HG02870 (cell line): ENCODE results near the gene ANAPC1.
"Not testable (repeated sequence)": the region's sequence is repeated elsewhere in the genome, so short reads cannot be mapped to it uniquely, and the experiment has no call there.

ENCODE experiments used
- ATAC-seq: cut with Tn5 transposase; IDR thresholded peaks from one replicate; pipeline ENCODE4 v1.9.1; 2021; ENCODE audit warnings: mild to moderate bottlenecking, moderate library complexity; ENCODE audit not compliant: unreplicated experiment

The ANAPC1 gene

DNA sequence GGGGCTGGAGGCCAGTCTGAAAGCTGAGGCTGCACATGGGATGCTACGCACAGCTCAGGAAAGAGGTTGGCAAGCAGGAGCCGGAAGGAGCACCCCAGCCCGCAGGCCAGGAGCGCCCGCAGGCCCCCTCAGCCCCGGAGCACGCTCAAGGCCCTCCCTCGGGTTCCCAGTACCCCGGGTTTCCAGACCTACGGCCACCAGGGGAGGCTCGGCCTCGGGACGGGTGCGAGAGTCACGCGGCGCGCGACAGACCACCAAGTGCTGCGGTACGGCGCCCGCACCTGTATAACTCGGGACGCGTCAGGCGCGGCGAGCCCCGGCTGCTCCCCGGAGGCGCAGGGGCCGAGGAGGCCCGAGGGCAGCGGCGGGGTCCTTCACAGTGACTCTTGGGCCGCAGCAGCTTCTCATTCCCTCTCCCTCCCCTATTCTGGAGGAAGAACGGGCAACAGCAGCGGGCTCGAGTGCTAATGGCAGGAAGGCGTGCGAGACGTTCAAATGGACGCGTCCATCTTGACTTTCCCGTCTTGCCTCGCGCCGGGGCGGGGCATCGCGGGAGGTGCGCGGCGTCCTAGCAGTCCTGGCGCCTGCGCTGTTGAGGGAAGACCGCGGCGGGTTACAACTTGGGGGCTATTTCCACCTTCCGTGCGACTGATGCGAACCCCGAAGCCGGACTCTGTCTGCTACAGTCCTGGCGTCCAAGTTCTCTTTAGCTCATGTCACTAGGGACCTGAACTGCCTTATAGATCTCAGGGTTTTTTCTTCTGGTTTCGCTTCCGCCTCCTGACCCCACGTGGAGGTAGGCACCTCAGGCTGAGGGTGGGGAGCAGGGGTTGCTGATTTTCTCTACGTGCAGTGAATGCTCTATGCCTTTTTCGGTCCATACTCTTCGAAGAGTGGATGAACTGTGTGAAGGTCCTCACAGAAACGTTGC, at the start of gene ANAPC1:
Gene ANAPC1, minus strand, starts transcription at position 533 of the 931 bp plus-strand sequence. CDS start 3,368 bp downstream, outside the sequence.
- ATAC-seq = peak; percentile 82

GRCh38 chr2:111932841-111933291, 48.9 kb upstream of the ANAPC1 start:
- ATAC-seq = no peak

- no peak for ATAC-seq
Observed at GRCh38 chr2:111930875-111931274, 46.9 kb upstream of the ANAPC1 start.

GRCh38 chr2:111930409-111930808, 46.4 kb upstream of the ANAPC1 start:
- ATAC-seq = no peak

GRCh38 chr2:111927723-111928122, 43.7 kb upstream of the ANAPC1 start:
- no peak for ATAC-seq

DNA sequence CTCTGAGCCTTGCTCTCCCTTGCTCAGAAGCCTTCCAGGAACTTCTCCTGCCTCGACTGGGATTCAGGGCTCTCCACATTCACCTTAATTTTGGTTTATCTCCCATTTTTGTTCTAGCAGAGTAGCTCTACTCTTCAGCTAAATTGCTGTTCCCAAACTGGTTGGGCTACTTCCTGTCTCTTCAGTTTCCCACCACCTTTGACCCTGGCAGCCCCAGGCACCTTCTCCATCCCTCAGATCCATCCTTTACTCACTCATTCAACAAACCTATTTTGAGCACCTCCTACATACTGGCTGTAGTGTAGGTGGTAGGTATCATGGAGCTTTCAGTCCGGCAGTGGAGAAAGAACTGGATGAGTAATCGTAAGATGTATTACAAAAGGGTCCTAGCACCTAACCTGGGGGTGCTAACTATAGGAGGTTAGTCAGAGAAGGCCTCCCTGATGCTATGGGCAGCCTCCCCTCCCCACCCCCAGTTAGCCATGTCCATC, 40.7 kb upstream of the ANAPC1 start:
- ATAC-seq = no peak

DNA sequence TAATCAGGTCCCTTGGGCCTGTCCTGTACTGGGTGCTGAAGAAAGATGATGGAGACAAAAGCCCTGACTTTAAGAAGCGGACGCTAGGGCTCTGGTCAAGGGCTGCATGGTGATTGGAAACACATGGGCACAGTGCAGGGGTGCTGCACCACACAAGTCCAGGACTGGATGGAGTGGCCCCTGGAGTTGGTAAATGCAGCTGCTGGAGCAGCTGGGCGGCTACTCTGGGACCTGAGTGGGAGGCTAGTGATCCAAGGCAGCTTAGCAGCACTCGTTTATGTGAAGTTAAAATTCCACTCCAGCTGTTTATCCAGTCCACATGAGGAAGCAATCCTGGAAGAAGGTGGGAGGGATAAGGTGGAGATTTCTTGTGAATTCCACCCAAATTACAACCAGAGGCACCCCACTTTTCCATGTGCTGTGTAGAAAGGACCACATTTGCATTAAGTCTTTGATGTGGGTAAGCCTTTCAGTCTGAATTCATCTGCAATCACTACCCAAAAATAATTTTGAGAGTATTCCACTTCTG, 39.3 kb upstream of the ANAPC1 start:
- ATAC-seq = no peak

DNA sequence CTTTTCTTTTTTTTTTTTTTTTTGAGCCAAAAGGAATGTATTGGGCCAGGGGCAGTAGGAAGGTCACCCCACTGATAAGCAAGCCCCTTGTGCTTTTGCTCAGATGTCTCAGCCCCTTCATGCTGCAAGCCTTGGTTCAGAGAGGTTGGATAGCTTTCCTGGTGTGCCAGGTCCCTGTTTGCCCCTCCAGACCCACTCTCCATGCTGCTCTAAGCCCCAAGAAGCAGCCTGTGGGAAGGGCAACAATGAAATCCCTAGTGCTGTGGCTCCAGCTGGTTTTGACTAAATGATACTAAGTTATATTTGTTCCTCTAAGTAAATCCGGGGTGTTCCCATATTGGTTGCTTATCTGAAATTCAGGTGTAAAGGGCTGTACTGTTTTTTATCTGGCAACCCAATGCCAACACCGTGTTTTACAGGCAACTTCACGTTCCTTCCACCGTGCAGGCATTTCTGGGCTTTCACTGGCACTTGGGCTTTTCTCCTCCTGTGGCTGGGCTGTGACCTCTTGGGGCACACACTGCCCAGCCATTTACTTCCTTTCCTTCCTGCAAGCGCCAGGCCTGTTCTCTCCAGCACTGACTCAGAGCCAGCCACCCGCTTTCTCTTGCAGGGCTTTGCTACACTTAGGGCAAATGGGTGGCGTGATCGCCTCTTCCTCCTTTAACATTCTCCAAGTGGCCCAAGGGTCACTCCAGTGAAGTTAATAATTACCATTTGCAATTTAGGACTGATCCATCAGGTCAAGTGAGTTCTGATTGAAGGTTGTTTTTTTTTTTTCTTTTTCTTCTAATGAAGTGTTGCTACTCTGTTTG, 36.0 kb upstream of the ANAPC1 start:
- ATAC-seq = no peak

GRCh38 chr2:111919365-111919764, 35.4 kb upstream of the ANAPC1 start:
- no peak for ATAC-seq

GRCh38 chr2:111918383-111918806, 34.4 kb upstream of the ANAPC1 start:
- ATAC-seq = no peak

- ATAC-seq = no peak
Observed at GRCh38 chr2:111917106-111917505, 33.1 kb upstream of the ANAPC1 start.

- ATAC-seq = no peak
Observed at GRCh38 chr2:111912547-111912946, 28.6 kb upstream of the ANAPC1 start.

- ATAC-seq = not testable (repeated sequence)
Observed at GRCh38 chr2:111911295-111911977, 27.4 kb upstream of the ANAPC1 start.

DNA sequence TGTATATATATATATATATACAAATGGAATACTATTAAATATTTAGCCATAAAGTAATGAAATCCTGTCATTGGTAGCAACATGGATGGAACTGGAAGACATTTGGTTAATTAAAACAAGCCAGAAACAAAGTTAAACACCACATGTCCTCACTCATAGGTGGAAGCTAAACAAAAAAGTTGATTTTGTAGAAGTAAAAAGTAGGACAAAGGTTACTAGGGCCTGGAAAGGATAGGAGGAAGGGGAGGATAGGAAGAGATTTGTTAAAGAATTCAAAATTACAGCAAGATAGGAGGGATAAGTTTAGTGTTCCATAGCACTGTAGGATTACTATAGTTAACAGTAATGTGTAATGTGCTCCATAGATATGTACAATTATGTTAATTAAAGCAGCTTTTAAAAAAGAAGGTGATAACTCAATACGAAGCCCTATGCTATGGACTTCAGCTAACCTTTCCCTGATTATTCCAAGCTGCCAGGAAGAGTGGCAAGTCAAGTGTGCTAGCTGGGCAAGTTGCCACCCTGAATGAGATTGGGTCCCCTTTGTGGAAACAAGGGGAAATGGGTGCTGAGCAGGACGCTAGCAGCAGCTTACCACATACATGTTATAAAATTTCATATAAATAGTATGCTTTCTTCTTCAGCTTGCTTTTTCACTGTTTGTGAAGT, 26.8 kb upstream of the ANAPC1 start:
- no peak for ATAC-seq

DNA sequence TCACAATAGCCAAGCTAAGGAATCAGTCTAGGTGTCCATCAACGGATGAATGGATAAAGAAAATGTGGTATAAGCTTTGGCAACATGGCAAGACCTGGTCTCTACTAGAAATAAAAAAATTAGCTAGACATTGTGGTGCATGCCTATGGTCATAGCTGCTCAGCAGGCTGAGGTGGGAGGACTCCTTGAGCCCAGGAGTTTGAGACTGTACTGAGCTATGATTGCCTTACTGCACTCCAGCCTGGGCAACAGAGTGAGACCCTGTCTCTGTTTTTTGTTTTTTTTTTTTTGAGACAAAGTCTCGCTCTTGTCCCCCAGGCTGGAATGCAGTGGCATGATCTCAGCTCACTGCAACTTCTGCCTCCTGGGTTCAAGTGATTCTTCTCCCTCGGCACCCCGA, 26.0 kb upstream of the ANAPC1 start:
- not testable (repeated sequence) for ATAC-seq

GRCh38 chr2:111909079-111909478, 25.1 kb upstream of the ANAPC1 start:
- ATAC-seq = no peak

- no peak for ATAC-seq
Observed at GRCh38 chr2:111908578-111908977, 24.6 kb upstream of the ANAPC1 start.

DNA sequence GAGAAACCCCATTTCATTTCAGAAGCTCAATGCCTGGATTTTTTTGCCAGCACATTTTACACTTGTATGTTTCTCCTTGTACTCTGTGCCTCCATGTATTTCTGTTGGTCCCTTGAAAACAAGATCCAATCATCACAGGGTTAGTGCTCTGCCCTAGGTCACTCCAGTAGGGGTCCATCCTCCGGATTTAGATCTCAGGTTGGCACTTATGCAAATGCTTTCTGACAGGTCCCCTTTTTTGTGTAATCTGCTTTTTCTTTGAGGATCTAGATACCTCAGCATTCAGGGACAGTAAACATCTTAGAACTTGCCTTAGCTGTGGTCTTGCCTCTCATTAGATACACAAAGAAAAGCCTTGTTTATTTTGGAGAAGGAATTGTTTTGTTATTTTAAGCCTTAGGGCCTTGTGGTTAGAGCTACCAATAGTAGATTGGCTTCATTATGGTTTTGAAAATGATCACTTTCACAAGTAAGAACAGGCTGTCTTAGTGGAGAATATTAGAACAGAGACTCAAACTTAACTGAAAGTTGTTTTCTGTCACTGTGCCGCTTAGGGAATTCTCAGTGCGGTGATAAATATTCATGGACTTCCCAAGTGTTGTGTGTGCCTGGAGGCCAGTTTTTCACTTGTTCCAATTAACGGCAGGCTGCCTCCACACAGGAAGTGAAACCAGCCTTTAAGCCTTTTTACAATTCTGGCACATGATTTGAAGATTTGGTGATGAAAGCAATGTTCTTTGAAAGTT, 22.2 kb upstream of the ANAPC1 start:
- ATAC-seq = no peak

- ATAC-seq = not testable (repeated sequence)
Observed at GRCh38 chr2:111905475-111905869, 21.5 kb upstream of the ANAPC1 start.
